ENCODE data around the gene PCSK5. TPM values are rescaled to one million over a fixed set of nuclear protein-coding genes. Genes with fewer than 3 reads are reported as not detected.

PCSK5 gene
- total and polyA plus RNA-seq, 12 donors = 2.2 to 31.8 (median 8.4) TPM

DNA sequence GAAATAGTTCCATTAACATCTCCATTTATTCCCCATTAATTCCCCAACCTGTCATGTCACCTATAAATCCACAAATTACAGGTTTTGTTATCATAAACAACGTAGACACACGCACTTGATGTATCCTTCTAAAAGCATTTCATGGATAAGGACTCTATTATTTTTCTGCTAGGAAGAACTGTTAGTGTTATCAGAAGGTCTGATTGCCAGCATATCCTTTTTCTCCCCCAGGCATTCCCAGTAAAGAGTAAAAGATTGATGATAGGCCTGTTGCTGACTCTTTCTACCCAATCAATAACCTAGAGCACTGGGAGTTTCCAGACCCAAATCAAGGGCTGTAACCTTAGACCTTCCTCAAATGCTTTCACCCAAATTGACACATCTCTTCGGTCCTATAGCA lies 442.9 kb downstream of the PCSK5 start:
- intact Hi-C loops (cut with DNase I) = no loop called here
- Histone ChIP-seq H3K36me3 (replicated peaks in 1 of 2) (no peaks in the 10 kb centered on the region), H3K27ac (no peak overlapping the region), H3K4me3 (no peak overlapping the region), H3K4me1 (replicated peaks in 1 of 2) (no peaks in the 10 kb centered on the region), H3K27me3 (no peaks in the 10 kb centered on the region), H3K9me3 (replicated peaks in 1 of 3) (no peaks in the 10 kb centered on the region)
- WGBS, 4 donors = 60 to 69% (median 63%) methylated on average over 3 of the region's 3 CpGs
- DNase-seq = no peak
- TF ChIP-seq POLR2A (IDR thresholded peaks at IDR 0.05) (no peak), CTCF (IDR thresholded peaks at IDR 0.05) (no peak)

- intact Hi-C loops (cut with DNase I) = no loop called here
- no peak for TF ChIP-seq POLR2A (IDR thresholded peaks at IDR 0.05)
- TF ChIP-seq CTCF (IDR thresholded peaks at IDR 0.05) = no peak
- Histone ChIP-seq H3K27me3 (no peaks in the 10 kb centered on the region), H3K9me3 (replicated peaks in 1 of 3) (no peaks in the 10 kb centered on the region), H3K36me3 (replicated peaks in 1 of 2) (no peaks in the 10 kb centered on the region), H3K27ac (no peak overlapping the region), H3K4me1 (replicated peaks in 1 of 2) (no peaks in the 10 kb centered on the region), H3K4me3 (no peak overlapping the region)
- 73 to 76% (median 74%) methylated on average over 7 of the region's 7 CpGs for WGBS, 4 donors
- no peak for DNase-seq
Observed at GRCh38 chr9:76333964-76334363, 443.5 kb downstream of the PCSK5 start.

GRCh38 chr9:76336027-76336426 lies 445.6 kb downstream of the PCSK5 start:
- H3K27me3 ChIP-seq = no peaks in the 10 kb centered on the region
- TF ChIP-seq CTCF (IDR thresholded peaks at IDR 0.05) = no peak
- TF ChIP-seq POLR2A (IDR thresholded peaks at IDR 0.05) = no peak
- no peak overlapping the region for H3K4me3 ChIP-seq
- no peaks in the 10 kb centered on the region for H3K36me3 ChIP-seq (replicated peaks in 1 of 2)
- intact Hi-C loops (cut with DNase I) = no loop called here
- 74 to 91% (median 86%) methylated on average over 1 of the region's 1 CpG for WGBS, 4 donors
- DNase-seq = no peak
- no peaks in the 10 kb centered on the region for H3K4me1 ChIP-seq (replicated peaks in 1 of 2)
- no peaks in the 10 kb centered on the region for H3K9me3 ChIP-seq (replicated peaks in 1 of 3)
- H3K27ac ChIP-seq = no peak overlapping the region

DNA sequence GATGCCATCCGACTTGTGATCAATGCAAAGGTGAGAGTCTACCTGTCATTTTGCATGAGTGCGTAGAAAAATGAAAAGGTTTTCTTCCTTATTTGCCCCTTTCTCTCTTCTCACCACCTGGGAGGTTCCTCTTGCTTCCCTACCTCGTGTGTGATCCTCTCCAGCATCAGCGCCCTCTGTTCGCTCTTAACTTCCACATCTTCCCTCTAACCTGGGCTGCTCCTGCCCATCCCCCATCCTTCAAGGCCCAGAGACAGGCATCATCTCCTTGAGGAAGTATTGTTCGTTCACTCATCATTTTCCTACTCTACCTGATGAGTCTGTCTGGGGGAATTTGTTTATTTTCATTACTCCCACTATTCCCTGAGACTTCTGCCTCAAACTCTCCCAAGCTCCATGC lies 447.9 kb downstream of the PCSK5 start:
- Histone ChIP-seq H3K4me3 (no peak overlapping the region), H3K27me3 (no peaks in the 10 kb centered on the region), H3K9me3 (replicated peaks in 1 of 3) (no peaks in the 10 kb centered on the region), H3K36me3 (replicated peaks in 1 of 2) (no peaks in the 10 kb centered on the region), H3K4me1 (replicated peaks in 1 of 2) (no peaks in the 10 kb centered on the region), H3K27ac (no peak overlapping the region)
- intact Hi-C loops (cut with DNase I) = no loop called here
- no peak for DNase-seq
- WGBS, 4 donors = 73 to 83% (median 79%) methylated on average over 6 of the region's 6 CpGs
- no peak for TF ChIP-seq CTCF (IDR thresholded peaks at IDR 0.05)
- TF ChIP-seq POLR2A (IDR thresholded peaks at IDR 0.05) = no peak

Measured in adrenal gland (tissue), 12 donors.